HG03064 (cell line): ENCODE measurements around the gene PTDSS2.
"Not testable (repeated sequence)": the region's sequence is repeated elsewhere in the genome, so short reads cannot be mapped to it uniquely, and the experiment has no call there.

ENCODE experiments used
- ATAC-seq: cut with Tn5 transposase; IDR thresholded peaks from one replicate; pipeline ENCODE4 v1.9.1; 2021; ENCODE audit warnings: low read depth; ENCODE audit not compliant: unreplicated experiment

PTDSS2 gene

DNA sequence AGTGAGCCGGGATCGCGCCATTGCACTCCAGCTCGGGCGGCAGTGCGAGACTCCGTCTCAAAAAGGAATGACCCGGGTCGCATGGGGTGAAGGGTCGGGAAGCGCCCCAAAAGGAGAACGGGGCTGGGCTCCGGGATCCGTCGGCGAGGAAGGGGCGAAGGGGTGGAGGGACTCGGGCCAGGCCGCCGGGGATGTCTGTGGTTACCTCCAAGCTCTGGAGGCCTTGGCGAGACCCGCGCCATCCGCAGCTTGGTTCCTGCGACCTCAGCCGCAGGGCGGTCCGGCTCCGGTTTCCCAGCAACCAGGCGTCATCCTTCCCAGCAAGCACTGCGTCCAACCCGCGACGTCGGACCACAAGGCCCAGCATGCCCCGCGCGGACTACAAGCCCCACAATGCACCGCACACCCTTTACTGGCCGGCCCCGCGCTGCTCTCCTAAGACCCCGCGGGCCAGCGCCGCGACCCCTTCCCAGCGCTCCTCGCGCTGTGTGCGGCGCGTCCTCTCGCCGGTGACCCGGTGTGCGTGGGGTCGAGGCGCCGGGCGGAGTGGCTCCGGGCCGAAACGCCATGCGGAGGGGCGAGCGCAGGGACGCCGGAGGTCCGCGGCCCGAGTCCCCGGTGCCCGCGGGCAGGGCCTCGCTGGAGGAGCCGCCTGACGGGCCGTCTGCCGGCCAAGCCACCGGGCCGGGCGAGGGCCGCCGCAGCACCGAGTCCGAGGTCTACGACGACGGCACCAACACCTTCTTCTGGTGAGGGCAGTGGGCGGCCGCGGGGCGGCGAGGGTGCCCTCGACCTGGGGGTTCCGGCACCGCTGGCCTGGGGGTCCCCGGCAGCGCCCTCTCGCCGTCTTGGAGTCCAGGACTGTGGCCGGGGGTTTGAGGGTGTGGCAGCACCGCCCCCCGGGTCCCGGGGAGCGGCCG is at the start of gene PTDSS2:
PTDSS2 (plus strand) TSS at position 391 of the 920 bp plus-strand sequence; CDS start at position 568, 177 bp downstream.
- ATAC-seq = peak; percentile 70

DNA sequence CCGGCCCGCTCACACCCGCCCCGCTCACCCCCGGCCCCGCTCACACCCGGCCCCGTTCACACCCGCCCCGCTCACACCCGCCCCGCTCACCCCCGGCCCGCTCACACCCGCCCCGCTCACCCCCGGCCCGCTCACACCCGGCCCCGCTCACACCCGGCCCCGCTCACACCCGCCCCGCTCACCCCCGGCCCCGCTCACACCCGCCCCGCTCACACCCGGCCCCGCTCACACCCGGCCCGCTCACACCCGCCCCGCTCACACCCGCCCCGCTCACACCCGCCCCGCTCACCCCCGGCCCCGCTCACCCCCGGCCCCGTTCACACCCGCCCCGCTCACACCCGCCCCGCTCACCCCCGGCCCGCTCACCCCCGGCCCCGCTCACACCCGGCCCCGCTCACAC is 48.9 kb upstream of the PTDSS2 start:
- not testable (repeated sequence) for ATAC-seq

DNA sequence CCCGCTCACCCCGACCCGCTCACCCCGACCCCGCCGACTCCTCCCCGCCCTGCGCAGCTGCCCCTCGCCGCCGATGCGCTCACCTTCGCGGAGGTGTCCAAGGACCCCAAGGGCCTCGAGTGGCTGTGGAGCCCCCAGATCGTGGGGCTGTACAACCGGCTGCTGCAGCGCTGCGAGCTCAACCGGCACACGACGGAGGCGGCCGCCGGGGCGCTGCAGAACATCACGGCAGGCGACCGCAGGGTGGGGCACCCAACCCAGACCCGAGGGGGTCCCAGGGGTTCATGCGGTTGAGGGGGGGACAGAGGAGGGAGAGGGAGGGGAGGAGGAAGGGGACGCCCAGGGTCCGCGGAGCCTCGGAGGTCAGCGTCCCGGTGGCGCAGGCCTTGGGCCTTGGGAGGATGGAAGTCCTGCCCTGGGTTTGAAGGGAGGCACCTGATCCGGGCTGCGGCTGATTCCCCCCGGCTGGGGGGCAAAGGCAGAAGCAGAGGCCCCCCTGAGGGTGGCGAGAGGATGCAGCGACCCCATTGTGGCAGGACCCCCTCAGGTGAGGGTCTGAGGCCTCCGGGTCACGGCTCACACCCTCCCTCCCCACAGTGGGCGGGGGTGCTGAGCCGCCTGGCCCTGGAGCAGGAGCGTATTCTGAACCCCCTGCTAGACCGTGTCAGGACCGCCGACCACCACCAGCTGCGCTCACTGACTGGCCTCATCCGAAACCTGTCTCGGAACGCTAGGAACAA is 46.9 kb upstream of the PTDSS2 start:
- no peak for ATAC-seq

DNA sequence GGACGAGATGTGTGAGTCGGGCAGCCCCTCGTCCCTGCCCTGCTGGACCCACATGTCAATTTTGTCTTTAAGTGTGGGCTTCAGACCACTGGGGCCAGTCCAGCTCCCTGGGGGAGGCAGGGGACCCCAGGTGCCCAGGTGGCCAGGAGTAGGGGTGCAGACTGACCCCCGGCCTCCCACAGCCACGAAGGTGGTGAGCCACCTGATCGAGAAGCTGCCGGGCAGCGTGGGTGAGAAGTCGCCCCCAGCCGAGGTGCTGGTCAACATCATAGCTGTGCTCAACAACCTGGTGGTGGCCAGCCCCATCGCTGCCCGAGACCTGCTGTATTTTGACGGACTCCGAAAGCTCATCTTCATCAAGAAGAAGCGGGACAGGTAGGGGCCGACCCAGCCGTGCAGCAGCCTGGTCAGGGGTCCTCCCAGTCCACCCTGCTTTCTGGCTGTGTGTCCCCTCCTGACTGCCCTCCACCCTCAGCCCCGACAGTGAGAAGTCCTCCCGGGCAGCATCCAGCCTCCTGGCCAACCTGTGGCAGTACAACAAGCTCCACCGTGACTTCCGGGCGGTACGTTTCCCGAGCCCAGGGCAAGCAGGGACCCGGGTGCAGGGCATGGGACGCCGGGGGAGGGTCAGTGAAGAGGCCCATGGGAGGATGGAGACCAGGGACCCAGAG is 46.2 kb upstream of the PTDSS2 start:
- no peak for ATAC-seq

DNA sequence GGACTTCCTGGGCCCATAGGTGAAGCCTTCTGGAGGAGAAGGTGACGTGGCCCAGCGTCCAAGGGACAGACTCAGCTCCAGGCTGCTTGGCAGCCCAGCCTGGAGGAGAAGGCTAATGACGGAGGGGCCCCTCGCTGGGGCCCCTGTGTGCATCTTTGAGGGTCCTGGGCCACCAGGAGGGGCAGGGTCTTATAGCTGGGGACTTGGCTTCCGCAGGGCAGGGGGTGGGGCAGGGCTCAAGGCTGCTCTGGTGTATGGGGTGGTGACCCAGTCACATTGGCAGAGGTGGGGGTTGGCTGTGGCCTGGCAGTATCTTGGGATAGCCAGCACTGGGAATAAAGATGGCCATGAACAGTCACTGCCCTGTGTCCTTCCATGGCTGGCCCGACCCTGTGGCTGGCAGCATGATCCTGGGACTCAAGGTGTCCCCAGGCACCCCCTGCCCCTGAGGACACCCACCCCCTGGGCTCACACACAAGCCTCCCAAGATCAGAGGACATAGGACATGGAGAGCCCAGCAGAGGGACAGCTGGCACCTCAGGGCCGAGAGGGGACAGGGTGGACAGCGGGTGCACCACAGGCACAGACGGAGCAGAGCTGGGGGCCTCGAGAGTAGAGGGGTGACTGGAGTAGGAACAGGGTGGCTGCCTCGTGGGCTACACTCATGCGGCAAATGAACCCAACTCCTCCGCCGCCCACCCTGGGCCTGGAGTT is 45.4 kb upstream of the PTDSS2 start:
- no peak for ATAC-seq

DNA sequence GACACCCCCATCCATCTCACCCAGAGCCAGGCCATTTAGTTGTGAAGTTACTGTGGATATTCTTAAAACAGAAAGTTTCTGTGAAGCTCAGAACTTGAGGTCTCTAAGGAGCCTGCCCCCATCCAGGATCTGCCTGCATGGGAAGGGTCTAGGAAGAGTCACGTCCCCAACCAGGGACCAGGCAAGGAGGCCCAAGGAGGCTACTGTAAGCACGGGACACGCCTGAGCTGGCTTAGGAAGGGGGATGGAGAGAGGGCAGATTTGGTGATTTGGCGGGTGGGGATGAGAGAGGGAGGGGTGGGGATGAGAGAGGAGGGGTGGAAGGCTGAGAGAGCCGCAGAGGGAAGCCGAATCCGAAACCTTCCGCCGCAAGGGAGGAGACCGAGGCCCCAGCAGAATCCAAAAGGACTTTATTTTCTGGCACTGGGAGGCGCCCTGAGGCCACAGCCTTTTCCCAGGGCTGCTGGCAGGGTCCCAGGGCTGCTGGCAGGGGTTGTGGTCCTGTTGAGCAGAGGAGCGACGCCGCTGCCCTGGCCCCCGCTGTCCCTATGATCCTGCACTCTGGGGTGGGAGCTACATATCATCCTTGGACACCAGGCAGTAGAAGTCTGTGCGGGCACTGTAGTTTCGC is 44.6 kb upstream of the PTDSS2 start:
- no peak for ATAC-seq

DNA sequence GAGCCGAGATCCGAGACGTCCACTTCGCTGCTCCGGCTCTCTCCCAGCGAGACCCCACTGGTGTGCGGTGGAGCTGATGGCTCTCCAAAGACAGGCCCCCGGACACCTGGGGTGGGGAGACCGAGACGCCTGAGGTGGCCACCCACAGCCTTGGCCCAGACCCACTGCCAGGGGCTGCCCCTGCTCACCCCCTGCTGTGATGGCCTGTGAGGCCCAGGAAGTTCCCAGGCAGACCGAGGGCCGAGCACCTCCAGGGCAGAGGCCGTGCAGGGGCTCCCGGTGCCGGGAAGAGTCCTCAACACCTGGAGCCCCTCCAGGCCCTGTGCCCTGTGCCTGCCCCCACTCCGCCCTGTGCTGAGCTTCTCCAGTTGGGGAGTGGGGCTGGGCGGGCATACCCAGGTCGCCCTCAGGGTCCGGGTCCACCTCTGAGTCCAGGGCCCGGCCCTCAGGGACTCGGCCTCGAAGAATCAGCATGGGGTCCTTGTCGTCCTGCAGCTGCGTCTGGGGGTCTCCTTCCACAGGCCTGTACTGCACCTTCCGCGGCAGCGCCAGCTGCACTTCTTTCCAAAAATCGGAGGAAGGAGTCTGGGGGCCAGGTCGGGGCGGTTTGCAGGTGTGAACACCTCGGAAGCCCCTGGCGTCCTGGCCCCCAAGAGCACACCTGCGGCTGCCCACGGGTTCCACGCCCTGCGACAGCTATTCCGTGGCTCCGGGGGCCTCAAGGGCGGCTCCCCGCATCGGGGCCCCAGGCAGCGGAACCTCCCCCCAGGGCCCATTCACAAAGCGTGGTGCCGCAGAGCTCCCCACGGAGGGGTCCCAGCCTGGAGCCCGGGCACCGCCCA is 43.9 kb upstream of the PTDSS2 start:
- no peak for ATAC-seq

DNA sequence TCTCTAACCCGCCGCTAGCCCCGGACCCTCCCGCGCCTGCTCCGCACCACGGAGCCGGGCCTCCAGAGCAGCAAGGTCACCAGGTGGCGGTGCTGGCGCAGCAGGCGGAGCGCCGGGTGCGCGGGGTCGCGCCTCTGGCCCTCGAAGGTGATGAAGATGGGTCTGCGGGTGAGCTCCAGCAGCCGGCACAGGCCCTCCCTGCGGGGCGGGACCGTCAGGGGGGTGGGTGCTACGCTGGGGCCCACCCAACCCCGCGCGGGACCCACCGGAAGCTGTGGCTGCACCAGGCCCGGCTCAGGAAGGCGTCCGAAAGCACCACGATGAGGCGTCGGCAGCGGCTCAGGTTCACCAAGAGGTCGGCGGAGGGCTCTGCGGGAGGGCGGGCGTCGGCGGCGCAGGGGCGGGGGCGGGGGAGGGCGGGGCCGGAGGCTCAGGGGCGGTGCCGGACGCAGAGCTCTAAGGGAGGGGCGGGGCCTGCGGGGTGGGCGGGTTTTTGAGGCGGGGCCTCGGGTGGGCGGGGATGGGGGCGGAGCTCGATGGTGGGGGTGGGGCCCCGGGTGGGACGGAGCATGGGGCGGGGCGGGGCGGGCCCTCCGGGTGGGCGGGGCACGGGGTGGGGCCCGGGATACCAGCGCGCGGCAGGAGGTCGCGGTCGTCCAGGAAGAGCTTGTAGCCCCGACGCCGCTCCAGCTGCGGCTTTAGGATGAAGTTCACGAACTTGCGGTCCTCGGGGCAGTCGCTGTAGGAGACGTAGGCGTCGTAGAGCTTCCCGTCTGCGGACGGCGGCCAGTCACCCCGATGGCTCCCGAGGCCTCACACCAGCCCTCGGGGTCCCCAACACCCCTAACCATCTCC is 43.1 kb upstream of the PTDSS2 start:
- ATAC-seq = peak; percentile 64

DNA sequence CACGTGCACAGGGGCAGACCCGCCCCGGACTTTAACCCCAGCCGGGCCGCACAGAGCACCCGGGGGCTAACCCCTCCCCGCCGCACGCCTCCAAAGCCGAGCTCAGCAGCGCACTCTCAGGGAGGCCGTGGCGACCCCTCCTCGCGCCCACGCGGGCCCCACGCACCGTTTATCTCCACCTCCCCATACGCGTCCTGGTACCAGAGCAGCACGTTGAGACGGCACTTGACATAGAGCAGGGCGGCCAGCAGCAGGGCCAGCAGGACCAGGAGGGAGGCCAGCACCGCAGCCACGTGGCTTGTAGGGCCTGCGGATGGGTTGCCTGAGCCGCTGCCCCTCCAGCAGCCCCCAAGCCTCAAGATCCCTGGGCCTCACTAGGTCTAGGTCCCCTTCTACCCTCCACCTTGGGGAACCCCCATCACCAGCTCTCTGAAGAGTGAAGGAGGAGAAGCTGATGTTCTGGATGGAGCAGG is 42.4 kb upstream of the PTDSS2 start:
- no peak for ATAC-seq

DNA sequence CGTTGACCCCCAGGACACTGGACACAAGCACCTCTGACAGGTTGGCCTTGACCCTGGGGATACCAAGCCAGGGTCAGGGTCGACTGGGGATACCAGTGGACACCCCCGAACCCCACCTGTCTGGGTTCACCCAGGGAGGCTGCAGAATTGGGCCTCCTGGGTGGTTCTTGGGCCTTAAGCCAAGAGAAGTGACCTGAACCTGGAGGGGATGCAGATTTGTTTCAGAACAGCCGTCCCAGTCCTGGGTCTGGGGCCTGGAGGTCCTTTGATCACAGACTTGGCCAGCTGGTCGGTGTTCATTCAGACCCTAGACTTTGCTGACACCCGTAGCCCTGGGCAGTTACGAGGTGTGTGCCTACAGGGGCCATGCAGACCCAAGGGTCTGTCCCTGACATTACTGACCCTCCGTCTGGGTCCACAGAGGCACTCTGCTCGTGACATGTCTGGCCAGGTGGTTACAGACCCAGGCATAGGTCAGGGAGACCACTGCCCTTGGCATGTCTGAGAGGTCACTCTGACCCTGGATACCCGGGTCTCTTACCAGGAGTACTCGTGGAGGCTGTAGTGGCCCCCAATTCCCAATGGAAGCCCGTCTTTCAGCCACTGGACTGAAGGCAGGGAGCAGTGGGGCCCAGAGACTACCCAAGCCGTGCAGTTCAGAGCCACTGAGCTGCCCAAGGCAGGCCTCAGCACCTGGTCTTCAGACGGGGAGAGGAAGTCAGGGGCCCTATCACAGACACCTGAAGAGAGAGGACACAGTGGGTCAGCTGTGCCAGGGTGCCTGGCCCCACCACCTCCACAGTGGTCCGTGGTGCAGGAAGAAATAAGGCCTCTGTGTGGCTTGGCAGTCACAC is 41.7 kb upstream of the PTDSS2 start:
- ATAC-seq = no peak

DNA sequence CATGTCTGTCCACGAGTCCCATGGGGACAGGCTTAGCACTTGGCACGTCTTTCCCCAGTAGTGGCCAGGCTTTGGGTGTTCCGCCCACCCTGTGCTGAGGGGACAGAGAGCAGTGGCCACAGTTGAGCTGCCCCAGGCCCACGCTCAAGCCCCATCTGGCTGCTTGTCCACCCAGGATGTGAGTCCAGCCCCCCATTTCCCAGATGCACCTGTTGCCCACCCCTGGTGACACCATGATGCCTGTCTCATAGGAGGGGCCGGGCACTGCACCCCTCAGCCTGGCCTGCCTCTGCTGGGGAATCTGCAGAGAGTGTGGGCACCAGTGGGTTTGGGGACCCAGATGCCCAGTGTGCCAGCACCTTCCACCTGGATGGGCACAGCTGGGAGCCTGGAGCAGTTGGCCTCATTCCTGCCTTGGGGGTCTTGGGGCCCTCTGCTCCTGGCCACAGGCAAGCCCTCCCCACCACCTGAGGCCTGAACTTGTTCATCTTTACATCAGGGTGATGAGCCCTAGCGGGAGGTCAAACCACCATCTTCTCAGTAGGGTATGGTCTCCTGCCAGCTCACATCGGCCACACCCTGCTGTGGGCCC is 41.0 kb upstream of the PTDSS2 start:
- ATAC-seq = no peak

DNA sequence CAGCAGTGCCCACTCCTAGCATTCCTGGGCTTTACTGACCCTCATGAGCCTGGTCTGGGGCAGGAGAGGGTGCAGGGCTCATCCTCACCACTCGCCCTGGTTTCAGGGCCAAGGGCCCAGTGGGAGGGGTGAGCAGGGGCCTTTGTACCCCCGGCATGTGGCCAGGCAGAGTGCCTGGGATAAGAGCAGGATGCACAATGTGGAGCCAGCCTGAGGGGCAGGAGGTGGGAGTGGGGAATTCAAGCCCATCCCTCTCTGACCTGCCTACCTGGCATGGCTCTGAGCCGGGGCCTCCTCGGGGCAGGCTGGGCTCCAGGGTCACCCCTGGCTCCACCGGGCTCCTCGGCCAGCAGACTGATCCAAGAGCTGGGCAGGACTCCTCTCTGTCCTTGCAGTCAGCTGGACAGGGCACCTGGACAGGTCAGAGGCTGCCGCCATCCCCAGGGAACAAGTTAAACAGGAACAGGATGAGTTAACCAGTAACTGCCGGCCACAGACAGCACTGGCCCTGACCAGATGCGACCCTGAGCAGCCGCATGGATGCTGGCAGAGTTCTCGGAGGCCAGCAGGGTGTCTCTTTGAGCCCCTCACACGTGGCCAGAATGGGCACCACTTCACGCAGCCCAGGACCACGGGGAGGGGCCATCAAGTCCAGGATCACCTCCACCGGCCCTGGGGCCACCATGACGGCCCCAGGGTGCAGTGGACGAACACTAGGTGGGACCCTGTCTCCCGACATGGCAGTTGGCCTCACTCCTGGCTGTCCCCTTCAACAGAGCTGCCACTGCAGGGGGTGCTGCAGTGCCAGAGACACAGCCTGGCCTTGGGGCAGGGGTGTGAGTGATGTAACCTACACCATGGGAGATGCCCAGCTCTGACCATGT is 40.2 kb upstream of the PTDSS2 start:
- ATAC-seq = no peak

DNA sequence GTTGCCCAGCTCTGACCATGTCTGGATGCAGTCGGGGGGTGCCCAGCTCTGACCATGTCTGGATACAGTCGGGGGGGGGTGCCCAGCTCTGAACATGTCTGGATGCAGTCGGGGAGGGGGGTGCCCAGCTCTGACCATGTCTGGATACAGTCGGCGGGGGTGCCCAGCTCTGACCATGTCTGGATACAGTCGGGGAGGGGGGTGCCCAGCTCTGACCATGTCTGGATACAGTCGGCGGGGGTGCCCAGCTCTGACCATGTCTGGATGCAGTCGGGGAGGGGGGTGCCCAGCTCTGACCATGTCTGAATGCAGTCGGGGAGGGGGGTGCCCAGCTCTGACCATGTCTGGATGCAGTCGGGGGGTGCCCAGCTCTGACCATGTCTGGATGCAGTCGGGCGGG is 39.4 kb upstream of the PTDSS2 start:
- ATAC-seq = not testable (repeated sequence)

DNA sequence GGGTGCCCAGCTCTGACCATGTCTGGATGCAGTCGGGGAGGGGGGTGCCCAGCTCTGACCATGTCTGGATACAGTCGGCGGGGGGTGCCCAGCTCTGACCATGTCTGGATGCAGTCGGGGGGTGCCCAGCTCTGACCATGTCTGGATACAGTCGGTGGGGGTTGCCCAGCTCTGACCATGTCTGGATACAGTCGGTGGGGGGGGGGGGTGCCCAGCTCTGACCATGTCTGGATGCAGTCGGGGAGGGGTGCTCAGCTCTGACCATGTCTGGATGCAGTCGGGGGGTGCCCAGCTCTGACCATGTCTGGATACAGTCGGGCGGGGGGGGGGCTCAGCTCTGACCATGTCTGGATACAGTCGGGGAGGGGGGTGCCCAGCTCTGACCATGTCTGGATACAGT is 38.6 kb upstream of the PTDSS2 start:
- not testable (repeated sequence) for ATAC-seq

DNA sequence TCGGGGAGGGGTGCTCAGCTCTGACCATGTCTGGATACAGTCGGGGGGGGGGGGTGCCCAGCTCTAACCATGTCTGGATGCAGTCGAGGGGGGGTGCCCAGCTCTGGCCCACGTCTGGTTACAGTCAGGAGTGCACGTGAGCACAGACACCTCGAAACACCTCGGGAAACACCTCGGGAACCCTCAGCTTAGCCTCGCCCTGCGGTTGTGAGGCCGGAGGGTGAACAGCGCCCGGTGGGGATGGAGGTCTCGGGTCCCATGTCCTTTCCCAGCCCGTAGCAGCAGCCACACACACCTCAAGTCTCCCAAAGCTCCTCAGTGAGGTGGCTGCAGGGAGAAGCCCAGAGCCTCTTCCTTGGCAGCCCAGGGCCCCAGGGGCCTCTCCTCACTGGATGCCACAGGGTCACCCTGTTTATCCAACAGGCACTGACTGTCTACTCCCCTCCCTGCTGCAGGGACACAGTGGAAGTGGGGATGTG is 37.4 kb upstream of the PTDSS2 start:
- ATAC-seq = no peak
